ENCODE data around the gene UBE2D2.

DNA sequence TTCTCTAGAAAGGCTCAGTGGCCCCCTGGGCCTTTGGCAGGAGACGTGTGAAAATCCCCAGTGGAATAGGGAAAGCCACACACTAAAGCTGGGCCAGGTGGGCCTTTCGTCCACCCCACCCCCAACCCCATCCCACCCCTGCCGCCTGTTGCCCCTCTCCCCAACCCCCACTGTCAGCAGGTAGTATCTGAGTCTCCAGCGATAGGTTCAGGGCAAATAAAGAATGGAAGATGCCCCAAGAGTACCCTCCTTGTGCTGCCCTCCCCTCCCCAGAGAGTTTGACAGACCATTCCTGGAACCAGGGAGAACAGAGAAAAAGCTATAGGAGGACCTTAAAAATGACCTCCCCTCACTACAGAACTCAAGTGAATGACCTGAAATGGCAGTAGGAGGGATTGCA is 36.7 kb upstream of the UBE2D2 start:
- no peak for TF ChIP-seq CTCF (IDR thresholded peaks at IDR 0.05; ENCODE audit: low read depth, low read length)
- no peak for TF ChIP-seq EZH2phosphoT487 (IDR thresholded peaks at IDR 0.05; ENCODE audit: low read depth)

Measured in OCI-LY3 (cell line).